WTC11 (cell line): ENCODE measurements around the gene TIMM50. TPM values are rescaled to one million over a fixed set of nuclear protein-coding genes. Genes with fewer than 3 reads are reported as not detected.
A peak's percentile ranks its signal among the peaks of the same experiment; 100 is the strongest.

ENCODE experiments used
- ATAC-seq: fragments of 200-7000 bp; cut with Tn5 transposase; 2 replicates; pipeline ENCODE4 v1.10.0; 2021; ENCODE audit warnings: mild to moderate bottlenecking, moderate library complexity
- CTCF ChIA-PET: fragments of 300-600 bp; sonication (Branson Sonifier 250); formaldehyde crosslinking; loops from one replicate; lab custom pipeline; 2021; ENCODE audit warnings: antibody characterized with exemption; lab: Charles Lee
- POLR2A ChIA-PET: fragments of 350-600 bp; sonication (Branson Sonifier 250); formaldehyde crosslinking; loops from one replicate; lab custom pipeline; 2021; ENCODE audit warnings: antibody characterized with exemption; lab: Charles Lee
- DNase-seq: peaks from one replicate; pipeline ENCODE4 v3.0.0; 2021; ENCODE audit warnings: low spot score
- H3K27ac Mint-ChIP-seq: 2 replicates; pipeline ENCODE4 v1.8.0; 2021; ENCODE audit warnings: mixed read lengths
- H3K27me3 Mint-ChIP-seq: 2 replicates; pipeline ENCODE4 v1.8.0; 2021; ENCODE audit warnings: low read depth, mild to moderate bottlenecking, moderate library complexity, mixed read lengths
- H3K36me3 Mint-ChIP-seq: 2 replicates; pipeline ENCODE4 v1.8.0; 2021; ENCODE audit warnings: mixed read lengths
- H3K4me1 Mint-ChIP-seq: 2 replicates; pipeline ENCODE4 v1.8.0; 2022; ENCODE audit warnings: mixed read lengths
- H3K4me3 Mint-ChIP-seq: 2 replicates; pipeline ENCODE4 v1.8.0; 2021; ENCODE audit warnings: mild to moderate bottlenecking, moderate library complexity, mixed read lengths
- H3K9me3 Mint-ChIP-seq: 2 replicates; pipeline ENCODE4 v1.8.0; 2021; ENCODE audit warnings: mixed read lengths
- ATF2 ChIP-seq: sonication (generic); formaldehyde crosslinking; IDR thresholded peaks from 2 replicates; pipeline ENCODE4 v1.8.1; 2022; ENCODE audit warnings: low read depth, missing genetic modification reagents, borderline replicate concordance
- CREB1 ChIP-seq: sonication (generic); formaldehyde crosslinking; IDR thresholded peaks from 2 replicates; pipeline ENCODE4 v1.8.0; 2023; ENCODE audit warnings: mild to moderate bottlenecking, missing genetic modification reagents
- IRF1 ChIP-seq: sonication (generic); formaldehyde crosslinking; IDR thresholded peaks from 2 replicates; pipeline ENCODE4 v1.8.0; 2023; ENCODE audit warnings: missing genetic modification reagents
- JAZF1 ChIP-seq: fragments of 250-450 bp; sonication (Bioruptor Pico); IDR thresholded peaks from 2 replicates; pipeline ENCODE4 v1.9.0; 2021; ENCODE audit warnings: moderate library complexity, mild to moderate bottlenecking, inconsistent platforms
- NFATC4 ChIP-seq: fragments of 250-450 bp; sonication (Bioruptor Pico); IDR thresholded peaks from 2 replicates; pipeline ENCODE4 v1.9.0; 2021; ENCODE audit warnings: mild to moderate bottlenecking
- NR1H2 ChIP-seq: sonication (generic); formaldehyde crosslinking; IDR thresholded peaks from 2 replicates; pipeline ENCODE4 v1.9.0; 2021; ENCODE audit warnings: mild to moderate bottlenecking, moderate library complexity, missing genetic modification reagents
- NR2C2 ChIP-seq: sonication (generic); formaldehyde crosslinking; IDR thresholded peaks from 2 replicates; pipeline ENCODE4 v1.8.0; 2022; ENCODE audit warnings: mild to moderate bottlenecking, missing genetic modification reagents
- PREB ChIP-seq: sonication (generic); formaldehyde crosslinking; IDR thresholded peaks from 2 replicates; pipeline ENCODE4 v1.8.1; 2022; ENCODE audit warnings: mild to moderate bottlenecking, missing genetic modification reagents, moderate library complexity, borderline replicate concordance
- SMAD3 ChIP-seq: sonication (generic); formaldehyde crosslinking; IDR thresholded peaks from 2 replicates; pipeline ENCODE4 v1.8.0; 2022; ENCODE audit warnings: missing genetic modification reagents, mild to moderate bottlenecking, borderline replicate concordance
- TEAD4 ChIP-seq: sonication (generic); formaldehyde crosslinking; IDR thresholded peaks from 2 replicates; pipeline ENCODE4 v1.8.0; 2022; ENCODE audit warnings: mild to moderate bottlenecking, missing genetic modification reagents
- USF2 ChIP-seq: sonication (generic); formaldehyde crosslinking; IDR thresholded peaks from 2 replicates; pipeline ENCODE4 v1.8.1; 2023; ENCODE audit warnings: mild to moderate bottlenecking, missing genetic modification reagents, moderate library complexity
- ZNF281 ChIP-seq: sonication (generic); formaldehyde crosslinking; IDR thresholded peaks from 2 replicates; pipeline ENCODE4 v1.8.0; 2023; ENCODE audit warnings: mild to moderate bottlenecking, missing genetic modification reagents
- ZNF317 ChIP-seq: sonication (generic); formaldehyde crosslinking; IDR thresholded peaks from 2 replicates; pipeline ENCODE4 v1.8.1; 2023; ENCODE audit warnings: low read depth, mild to moderate bottlenecking, moderate library complexity, missing genetic modification reagents, borderline replicate concordance
- ZNF396 ChIP-seq: fragments of 250-450 bp; sonication (Bioruptor Pico); IDR thresholded peaks from 2 replicates; pipeline ENCODE4 v1.8.0; 2021; ENCODE audit warnings: mild to moderate bottlenecking, moderate library complexity, borderline replicate concordance
- total RNA-seq: library from RNA; stranded (reverse); gene quantifications from 3 replicates; pipeline ENCODE4 v1.2.3, GENCODE V29; 2021

TIMM50 gene
- total RNA-seq, 1 experiment from 2014 or later, result 154 TPM

- TF ChIP-seq PREB (CRISPR knock-in tag) (no peak), ZNF281 (0 out of 2 replicates have a peak, but pooled peaks have one; percentile 44), USF2 (peak; percentile 67), CREB1 (CRISPR knock-in tag) (0 out of 2 replicates have a peak, but pooled peaks have one; percentile 52), SMAD3 (CRISPR knock-in tag) (0 out of 2 replicates have a peak, but pooled peaks have one; percentile 48), IRF1 (peak; percentile 78; the same call in 1 of the 2 replicates), NR2C2 (CRISPR knock-in tag) (peak; percentile 77), TEAD4 (CRISPR knock-in tag) (no peak), ATF2 (CRISPR knock-in tag) (no peak), NR1H2 (no peak), ZNF396 (CRISPR knock-in tag) (no peak), ZNF317 (CRISPR knock-in tag) (peak; percentile 39; the same call in 1 of the 2 replicates)
Observed at GRCh38 chr19:39445196-39446111, 35.2 kb upstream of the TIMM50 start, which contains the start of gene SUPT5H (continued).

- CTCF ChIA-PET, result interaction anchor here (1.1 to 1.5 kb wide), 4 partner anchors 18 to 51 kb away, joined by 3 to 6 read pairs (median 4); partner anchors contain the start of gene DLL3
- no peaks in the 10 kb centered on the region for H3K9me3 Mint-ChIP-seq
- POLR2A ChIA-PET, result interaction anchor here (1.1 kb wide), 1 partner anchor 11 kb away, joined by 4 read pairs; the partner anchor contains the start of gene RPS16
- DNase-seq (no peak), ATAC-seq (no peak)
- peaks cover 19% of the 10 kb centered on the region for H3K4me1 Mint-ChIP-seq
- peaks cover 34% of the 10 kb centered on the region; the same call in 1 of the 2 replicates for H3K36me3 Mint-ChIP-seq
- 0 out of 2 replicates have a peak, but pooled peaks cover 2% of the 10 kb centered on the region for H3K27me3 Mint-ChIP-seq
- H3K27ac Mint-ChIP-seq, result peak overlapping the region; percentile 72
- H3K4me3 Mint-ChIP-seq, result peak overlapping the region; percentile 100
- TF ChIP-seq ZNF281 (no peak), NFATC4 (CRISPR knock-in tag) (no peak), JAZF1 (CRISPR knock-in tag) (no peak)
Observed at GRCh38 chr19:39446365-39447084, 34.1 kb upstream of the TIMM50 start.
